PC-9 (cell line): ENCODE results near the gene RAB26. TPM values are rescaled to one million over a fixed set of nuclear protein-coding genes. Genes with fewer than 3 reads are reported as not detected.

Source experiments
- BruUV-seq: library from RNA; stranded (reverse); fragments of 400-500 nt; replicated peaks from 2 replicates; lab custom pipeline; 2021; lab: Mats Ljungman, UMichigan
- CTCF ChIA-PET: fragments of 300-600 bp; sonication (Branson Sonifier 250); formaldehyde crosslinking; loops from one replicate; lab custom pipeline; 2022; ENCODE audit warnings: antibody characterized with exemption; lab: Charles Lee
- POLR2A ChIA-PET: fragments of 300-600 bp; sonication (Branson Sonifier 250); formaldehyde crosslinking; loops from one replicate; lab custom pipeline; 2022; ENCODE audit warnings: antibody characterized with exemption; ENCODE audit not compliant: unreplicated experiment; lab: Charles Lee
- DNase-seq, 2 experiments: peaks; one replicate each; pipeline versions ENCODE4 v3.0.0 to v3.0.0-alpha.2; 2015 to 2022; ENCODE audit warnings: mixed read lengths in 1 of 2
- H2AFZ ChIP-seq: fragments of 200-600 bp; sonication (generic); 2 replicates; pipeline ENCODE4 v1.8.1; 2017; ENCODE audit warnings: antibody characterized with exemption
- H3F3A ChIP-seq: fragments of 200-600 bp; sonication (generic); 2 replicates; pipeline ENCODE4 v1.8.1; 2017; ENCODE audit warnings: antibody characterized with exemption, mild to moderate bottlenecking, low read depth; ENCODE audit not compliant: insufficient read depth
- H3K27ac ChIP-seq: fragments of 200-600 bp; sonication (generic); 2 replicates; pipeline ENCODE4 v1.6.1; 2016; ENCODE audit warnings: mixed run types
- H3K27me3 ChIP-seq: fragments of 200-600 bp; sonication (generic); 2 replicates; pipeline ENCODE4 v1.6.1; 2016; ENCODE audit warnings: low read depth, mixed run types; ENCODE audit not compliant: insufficient read depth
- H3K36me3 ChIP-seq: fragments of 200-600 bp; sonication (generic); 2 replicates; pipeline ENCODE4 v1.6.1; 2016; ENCODE audit warnings: low read depth, mixed run types
- H3K4me1 ChIP-seq: fragments of 200-600 bp; sonication (generic); replicated peaks from 2 replicates; pipeline ENCODE4 v1.6.1; 2016; ENCODE audit warnings: mixed run types; ENCODE audit not compliant: insufficient read depth
- H3K4me2 ChIP-seq: fragments of 200-600 bp; sonication (generic); 2 replicates; pipeline ENCODE4 v1.6.1; 2017; ENCODE audit warnings: mixed run types
- H3K4me3 ChIP-seq: fragments of 200-600 bp; sonication (generic); 2 replicates; pipeline ENCODE4 v1.6.1; 2016; ENCODE audit warnings: mixed run types
- H3K79me2 ChIP-seq: fragments of 200-600 bp; sonication (generic); 2 replicates; pipeline ENCODE4 v1.6.1; 2017; ENCODE audit warnings: low read depth, mixed run types
- H3K9me2 ChIP-seq: fragments of 200-600 bp; sonication (generic); 2 replicates; pipeline ENCODE4 v1.8.1; 2017; ENCODE audit warnings: mild to moderate bottlenecking; ENCODE audit not compliant: insufficient read depth
- H3K9me3 ChIP-seq: fragments of 200-600 bp; sonication (generic); 2 replicates; pipeline ENCODE4 v1.8.1; 2016; ENCODE audit warnings: low read depth; ENCODE audit not compliant: insufficient read depth
- H4K20me1 ChIP-seq: fragments of 200-600 bp; sonication (generic); 2 replicates; pipeline ENCODE4 v1.8.1; 2017; ENCODE audit not compliant: insufficient read depth
- CTCF ChIP-seq: fragments of 200-600 bp; sonication (generic); conservative IDR thresholded peaks from 2 replicates; pipeline ENCODE4 v1.6.1; 2017; ENCODE audit warnings: mixed run types, antibody characterized with exemption, mild to moderate bottlenecking, moderate library complexity
- EZH2 ChIP-seq: fragments of 200-600 bp; sonication (generic); IDR thresholded peaks from 2 replicates; pipeline ENCODE4 v1.8.0; 2017; ENCODE audit warnings: antibody characterized with exemption, low read depth
- intact Hi-C: fragments of 100-400 bp; cut with micrococcal nuclease; formaldehyde crosslinking; loops from one replicate; pipeline ENCODE4 v1.10.0; 2022; ENCODE audit not compliant: unreplicated experiment
- total RNA-seq: library from RNA; stranded (reverse); gene quantifications from 2 replicates; pipeline ENCODE4 v1.2.3, GENCODE V29; 2021

Gene RAB26
- total RNA-seq, 1 experiment from 2014 or later, result 31.3 TPM

- H3K27ac ChIP-seq, result no peak overlapping the region
- no TSS peak for BruUV-seq
These were observed 30.1 kb downstream of the RAB26 start for GRCh38 chr16:2178321-2179106.

GRCh38 chr16:2179107-2179501 is 30.7 kb downstream of the RAB26 start:
- Histone ChIP-seq H3K36me3 (no peaks in the 10 kb centered on the region), H3K27me3 (no peaks in the 10 kb centered on the region), H3K4me3 (no peak overlapping the region), H3K27ac (no peak overlapping the region), H3K79me2 (no peaks in the 10 kb centered on the region), H3K4me2 (no peak overlapping the region), H4K20me1 (0 out of 2 replicates have a peak, but pooled peaks cover 5% of the 10 kb centered on the region), H2AFZ (no peak overlapping the region), H3F3A (no peaks in the 10 kb centered on the region; the same call in 1 of the 2 replicates), H3K9me2 (no peaks in the 10 kb centered on the region), H3K9me3 (no peaks in the 10 kb centered on the region), H3K4me1 (no peaks in the 10 kb centered on the region)
- CTCF ChIA-PET, result no interaction called here
- POLR2A ChIA-PET, result no interaction called here
- no peak for TF ChIP-seq CTCF
- TF ChIP-seq EZH2, result no peak
- DNase-seq, result no peak
- BruUV-seq, result no TSS peak
- intact Hi-C loops, result no loop called here

More at GRCh38 chr16:2178321-2179106, 30.1 kb downstream of the RAB26 start:
- H3K79me2 ChIP-seq, result no peaks in the 10 kb centered on the region
- H4K20me1 ChIP-seq, result 0 out of 2 replicates have a peak, but pooled peaks cover 5% of the 10 kb centered on the region
- ChIA-PET POLR2A (interaction anchor here (0.7 kb wide), 1 partner anchor 222 kb away, joined by 8 read pairs; no protein-coding TSS in a partner anchor), CTCF (no interaction called here)
- H3K27me3 ChIP-seq, result no peaks in the 10 kb centered on the region
- intact Hi-C loops, result no loop called here
- no peaks in the 10 kb centered on the region for H3K4me1 ChIP-seq
- H3F3A ChIP-seq, result no peaks in the 10 kb centered on the region; the same call in 1 of the 2 replicates
- DNase-seq, result no peak
- H3K4me3 ChIP-seq, result no peak overlapping the region
- H2AFZ ChIP-seq, result no peak overlapping the region
- no peak overlapping the region for H3K4me2 ChIP-seq
- H3K9me3 ChIP-seq, result no peaks in the 10 kb centered on the region
- TF ChIP-seq EZH2 (no peak), CTCF (no peak)
- no peaks in the 10 kb centered on the region for H3K9me2 ChIP-seq
- H3K36me3 ChIP-seq, result no peaks in the 10 kb centered on the region

GRCh38 chr16:2179576-2179975 is 31.2 kb downstream of the RAB26 start:
- Histone ChIP-seq H3K9me3 (no peaks in the 10 kb centered on the region), H3K27me3 (no peaks in the 10 kb centered on the region), H4K20me1 (0 out of 2 replicates have a peak, but pooled peaks cover 5% of the 10 kb centered on the region), H3K4me3 (no peak overlapping the region), H3F3A (no peaks in the 10 kb centered on the region; the same call in 1 of the 2 replicates), H3K4me2 (no peak overlapping the region), H3K9me2 (no peaks in the 10 kb centered on the region), H3K36me3 (no peaks in the 10 kb centered on the region), H3K79me2 (no peaks in the 10 kb centered on the region), H3K4me1 (no peaks in the 10 kb centered on the region), H2AFZ (no peak overlapping the region), H3K27ac (no peak overlapping the region)
- intact Hi-C loops, result no loop called here
- CTCF ChIA-PET, result no interaction called here
- TF ChIP-seq EZH2 (no peak), CTCF (no peak)
- POLR2A ChIA-PET, result no interaction called here
- no TSS peak for BruUV-seq
- DNase-seq, result no peak
